GM12864 (cell line): ENCODE measurements around the gene GPALPP1.

Experiments
- DNase-seq: peaks from one replicate; pipeline ENCODE4 v3.0.0-alpha.2; 2011; ENCODE audit warnings: low read depth
- H3K4me3 ChIP-seq: 2 replicates; pipeline ENCODE4 v1.5.1; 2011; ENCODE audit warnings: mild to moderate bottlenecking, low read depth, low read length, control low read depth
- CTCF ChIP-seq: IDR thresholded peaks from 2 replicates; pipeline ENCODE4 v1.5.1; 2011; ENCODE audit warnings: low read depth, mild to moderate bottlenecking, moderate library complexity, low read length, control low read depth, inconsistent platforms; ENCODE audit errors: missing control alignments

GPALPP1 gene

GRCh38 chr13:45021250-45021649 lies 31.9 kb downstream of the GPALPP1 start:
- TF ChIP-seq CTCF: no peak
- no peak for DNase-seq
- no peak overlapping the region for H3K4me3 ChIP-seq

GRCh38 chr13:45024847-45025246 lies 35.5 kb downstream of the GPALPP1 start:
- DNase-seq: no peak
- TF ChIP-seq CTCF: no peak
- H3K4me3 ChIP-seq: no peak overlapping the region

GRCh38 chr13:45034342-45034741 lies 45.0 kb downstream of the GPALPP1 start:
- DNase-seq: no peak
- H3K4me3 ChIP-seq: no peak overlapping the region
- TF ChIP-seq CTCF: no peak

GRCh38 chr13:45036206-45036605 lies 46.9 kb downstream of the GPALPP1 start:
- TF ChIP-seq CTCF: no peak
- H3K4me3 ChIP-seq: no peak overlapping the region
- DNase-seq: no peak

GRCh38 chr13:45040173-45040572 lies 50.8 kb downstream of the GPALPP1 start:
- no peak for DNase-seq
- TF ChIP-seq CTCF: no peak
- H3K4me3 ChIP-seq: no peak overlapping the region

- DNase-seq: no peak
These were observed 51.3 kb downstream of the GPALPP1 start for GRCh38 chr13:45040622-45041021.

More at GRCh38 chr13:45040622-45041021, 51.3 kb downstream of the GPALPP1 start:
- H3K4me3 ChIP-seq: no peak overlapping the region
- TF ChIP-seq CTCF: no peak
